Peyer's patch (tissue), 4 donors: ENCODE measurements around the gene MCU. TPM values are rescaled to one million over a fixed set of nuclear protein-coding genes. Genes with fewer than 3 reads are reported as not detected.
A peak's percentile ranks its signal among the peaks of the same experiment; 100 is the strongest.
"Not testable (repeated sequence)": the region's sequence is repeated elsewhere in the genome, so short reads cannot be mapped to it uniquely, and the experiment has no call there.

ENCODE experiments used
- DNase-seq, 3 donors: peaks; one replicate each; pipeline ENCODE4 v3.0.0-alpha.2; 2017 to 2019
- H3K27ac ChIP-seq, 4 donors: fragments of 200-600 bp; sonication (generic); one replicate each; pipeline ENCODE4 v1.5.1; 2016 to 2019
- H3K27me3 ChIP-seq, 2 donors: fragments of 200-600 bp; sonication (generic); one replicate each; pipeline ENCODE4 v1.5.1; 2019
- H3K36me3 ChIP-seq, 3 donors: fragments of 200-600 bp; sonication (generic); one replicate each; pipeline ENCODE4 v1.5.1; 2016 to 2019
- H3K4me1 ChIP-seq, 4 donors: fragments of 200-600 bp; sonication (generic); one replicate each; pipeline ENCODE4 v1.5.1; 2016 to 2019
- H3K4me3 ChIP-seq, 4 donors: fragments of 200-600 bp; sonication (generic); 1 replicate in 3 of 4; 2 replicates in 1 of 4; pipeline ENCODE4 v1.5.1; 2016 to 2019; ENCODE audit warnings: mild to moderate bottlenecking in 1 of 4
- H3K9me3 ChIP-seq, 4 donors: fragments of 200-600 bp; sonication (generic); one replicate each; pipeline ENCODE4 v1.5.1; 2016 to 2019; ENCODE audit warnings: mild to moderate bottlenecking in 1 of 4
- CTCF ChIP-seq, 6 experiments: fragments of 450-650 bp in 4 of 6; fragments of 200-600 bp in 2 of 6; sonication (generic) in 1 of 6; IDR thresholded peaks; one replicate each; pipeline ENCODE4 v1.5.1; 2017 to 2019; ENCODE audit warnings: antibody characterized with exemption in 6 of 6, mild to moderate bottlenecking in 3 of 6, moderate library complexity in 1 of 6
- POLR2A ChIP-seq, 2 donors: fragments of 450-650 bp; IDR thresholded peaks; one replicate each; pipeline ENCODE4 v1.5.1; 2017; ENCODE audit warnings: antibody characterized with exemption in 2 of 2, mild to moderate bottlenecking in 2 of 2, moderate library complexity in 2 of 2
- total RNA-seq, 4 donors: library from RNA; depleted of rRNA; stranded (reverse); fragments of >200 nt; gene quantifications; one replicate each; pipeline ENCODE4 v1.1.0, GENCODE V29; 2016

Gene MCU
- total RNA-seq, 4 donors from 2014 or later = 44.6 to 65.8 (median 52.9) TPM

GRCh38 chr10:72694476-72695369 is 2.8 kb downstream of the MCU start:
- no peak overlapping the region for H3K4me3 ChIP-seq
- H3K36me3 ChIP-seq = no peaks in the 10 kb centered on the region

GRCh38 chr10:72695496-72695895 is 3.6 kb downstream of the MCU start:
- no peak for TF ChIP-seq CTCF (IDR thresholded peaks at IDR 0.05)
- no peak for TF ChIP-seq POLR2A (IDR thresholded peaks at IDR 0.05)
- H3K9me3 ChIP-seq = no peaks in the 10 kb centered on the region
- no peak overlapping the region for H3K4me3 ChIP-seq
- no peak overlapping the region for H3K27ac ChIP-seq
- H3K27me3 ChIP-seq = no peaks in the 10 kb centered on the region
- no peaks in the 10 kb centered on the region for H3K36me3 ChIP-seq
- H3K4me1 ChIP-seq = peaks cover 0 to 19% (median 2%) of the 10 kb centered on the region in 4 donors
- no peak for DNase-seq

More at GRCh38 chr10:72694476-72695369, 2.8 kb downstream of the MCU start:
- no peaks in the 10 kb centered on the region for H3K9me3 ChIP-seq
- peak overlapping the region in 1 of 4 donors; percentile 18 for H3K27ac ChIP-seq
- no peak for TF ChIP-seq POLR2A (IDR thresholded peaks at IDR 0.05)
- peak in 4 of 6 experiments; percentile 6 to 64 (median 46) for TF ChIP-seq CTCF (IDR thresholded peaks at IDR 0.05)
- H3K27me3 ChIP-seq = no peaks in the 10 kb centered on the region
- DNase-seq = no peak
- H3K4me1 ChIP-seq = peaks cover 0 to 19% (median 2%) of the 10 kb centered on the region in 4 donors

- H3K9me3 ChIP-seq = no peaks in the 10 kb centered on the region
- no peak overlapping the region for H3K27ac ChIP-seq
- peaks cover 0 to 19% (median 2%) of the 10 kb centered on the region in 4 donors for H3K4me1 ChIP-seq
- no peaks in the 10 kb centered on the region for H3K27me3 ChIP-seq
- no peak for DNase-seq
- no peak for TF ChIP-seq CTCF (IDR thresholded peaks at IDR 0.05)
- no peak for TF ChIP-seq POLR2A (IDR thresholded peaks at IDR 0.05)
- no peaks in the 10 kb centered on the region for H3K36me3 ChIP-seq
- H3K4me3 ChIP-seq = no peak overlapping the region
Observed at GRCh38 chr10:72697716-72698115, 5.8 kb downstream of the MCU start.

GRCh38 chr10:72702465-72702864 is 10.5 kb downstream of the MCU start:
- H3K9me3 ChIP-seq, H3K27ac ChIP-seq, H3K4me3 ChIP-seq, DNase-seq, H3K27me3 ChIP-seq, H3K36me3 ChIP-seq, H3K4me1 ChIP-seq: not testable (repeated sequence)

- no peaks in the 10 kb centered on the region for H3K36me3 ChIP-seq
- TF ChIP-seq POLR2A (IDR thresholded peaks at IDR 0.05) (no peak), CTCF (IDR thresholded peaks at IDR 0.05) (no peak)
- no peaks in the 10 kb centered on the region for H3K27me3 ChIP-seq
- no peak overlapping the region for H3K4me3 ChIP-seq
- H3K27ac ChIP-seq = peak overlapping the region in 1 of 4 donors; percentile 39
- H3K9me3 ChIP-seq = no peaks in the 10 kb centered on the region
- DNase-seq = no peak
- no peaks in the 10 kb centered on the region for H3K4me1 ChIP-seq
Observed at GRCh38 chr10:72702868-72703581, 11.1 kb downstream of the MCU start.

GRCh38 chr10:72704117-72704516 is 12.2 kb downstream of the MCU start:
- no peaks in the 10 kb centered on the region for H3K9me3 ChIP-seq
- H3K27me3 ChIP-seq = no peaks in the 10 kb centered on the region
- no peak for DNase-seq
- no peak overlapping the region for H3K27ac ChIP-seq
- no peaks in the 10 kb centered on the region for H3K36me3 ChIP-seq
- H3K4me1 ChIP-seq = no peaks in the 10 kb centered on the region
- H3K4me3 ChIP-seq = no peak overlapping the region
- TF ChIP-seq CTCF (IDR thresholded peaks at IDR 0.05) (no peak), POLR2A (IDR thresholded peaks at IDR 0.05) (no peak)
